Tongue (tissue), 3 donors: ENCODE results near the gene PFN2. TPM values are rescaled to one million over a fixed set of nuclear protein-coding genes. Genes with fewer than 3 reads are reported as not detected.

ENCODE experiments used
- DNase-seq: peaks from one replicate; pipeline ENCODE4 v3.0.0-alpha.2; 2015
- small RNA-seq: library from RNA; depleted of rRNA; stranded (forward); fragments of <200 nt; gene quantifications from one replicate; pipeline ENCODE3, GENCODE V24; 2014; ENCODE audit warnings: low replicate concordance
- total RNA-seq: library from RNA; depleted of rRNA; stranded (reverse); fragments of >200 nt; gene quantifications from one replicate; pipeline ENCODE4 v1.2.3, GENCODE V29; 2014

Gene PFN2
- total RNA-seq, 1 donor from 2014 or later = 239 TPM

DNA sequence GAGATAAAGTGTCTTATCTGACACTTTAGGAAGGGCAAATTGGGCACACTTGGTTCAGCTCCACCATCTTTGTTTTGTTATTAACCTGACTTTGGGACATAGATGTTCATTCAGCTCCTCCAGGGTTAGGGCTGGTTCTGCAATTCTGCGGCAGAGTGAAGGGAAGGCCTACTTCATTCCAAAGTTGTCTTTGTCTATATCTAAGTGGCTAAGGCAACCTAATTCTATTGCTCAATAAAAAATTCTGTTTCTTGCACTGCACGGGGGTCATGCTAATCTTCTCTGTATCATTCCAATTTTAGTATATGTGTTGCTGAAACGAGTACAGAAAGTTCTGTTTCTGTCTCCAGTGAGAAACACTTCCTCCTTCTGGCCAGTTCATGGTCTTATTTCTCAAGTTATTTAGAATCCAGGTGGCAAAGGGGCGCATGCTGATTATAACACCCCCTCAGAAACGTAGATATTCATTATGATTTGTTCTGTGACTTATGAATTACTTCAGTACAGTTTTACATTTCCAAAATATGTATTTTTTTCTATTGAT lies 53.5 kb downstream of the PFN2 start:
- no peak for DNase-seq

Small RNA genes within 50 kb of the gene (small RNA-seq; reads per million reads assigned to genes)
- not detected for gene RNU6-720P

Other genes with a start within 250 kb of the PFN2 start
- gene COMMD2, start 218.4 kb downstream of the PFN2 start, total RNA-seq = 41.6 TPM
- not detected for gene ANKUB1, start 178.3 kb downstream of the PFN2 start, total RNA-seq
- 69.8 TPM for gene RNF13, start 157.7 kb downstream of the PFN2 start, total RNA-seq